ENCODE results near the gene S100A8.
"Not testable (repeated sequence)": the region's sequence is repeated elsewhere in the genome, so short reads cannot be mapped to it uniquely, and the experiment has no call there.

Gene S100A8

GRCh38 chr1:153415850-153416570, 25.1 kb upstream of the S100A8 start, which contains the start of gene S100A7A:
TSS of gene S100A7A (plus strand) at chr1:153416520. CDS start at chr1:153418083, 1,563 bp downstream.
- DNase-seq = no peak

GRCh38 chr1:153413961-153414360, 23.1 kb upstream of the S100A8 start:
- not testable (repeated sequence) for DNase-seq

DNA sequence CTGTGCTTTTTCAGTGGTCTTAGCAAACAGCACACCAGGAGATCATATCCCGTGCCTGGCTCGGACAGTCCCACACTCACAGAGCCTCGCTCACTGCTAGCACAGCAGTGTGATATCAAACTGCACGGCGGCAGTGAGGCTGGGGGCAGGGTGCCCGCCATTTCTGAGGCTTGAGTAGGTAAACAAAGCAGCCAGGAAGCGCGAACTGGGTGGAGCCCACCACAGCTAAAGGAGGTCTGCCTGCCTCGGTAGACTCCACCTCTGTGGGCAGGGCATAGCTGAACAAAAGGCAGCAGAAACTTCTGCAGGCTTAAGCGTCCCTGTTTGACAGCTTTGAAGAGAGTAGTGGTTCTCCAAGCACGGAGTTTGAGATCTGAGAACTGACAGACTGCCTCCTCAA, 16.4 kb upstream of the S100A8 start:
- DNase-seq = not testable (repeated sequence)

GRCh38 chr1:153405825-153406599, 15.1 kb upstream of the S100A8 start:
- not testable (repeated sequence) for DNase-seq

GRCh38 chr1:153404768-153405167, 13.9 kb upstream of the S100A8 start:
- DNase-seq = peak; percentile 56

GRCh38 chr1:153404086-153404635, 13.3 kb upstream of the S100A8 start:
- no peak for DNase-seq

DNA sequence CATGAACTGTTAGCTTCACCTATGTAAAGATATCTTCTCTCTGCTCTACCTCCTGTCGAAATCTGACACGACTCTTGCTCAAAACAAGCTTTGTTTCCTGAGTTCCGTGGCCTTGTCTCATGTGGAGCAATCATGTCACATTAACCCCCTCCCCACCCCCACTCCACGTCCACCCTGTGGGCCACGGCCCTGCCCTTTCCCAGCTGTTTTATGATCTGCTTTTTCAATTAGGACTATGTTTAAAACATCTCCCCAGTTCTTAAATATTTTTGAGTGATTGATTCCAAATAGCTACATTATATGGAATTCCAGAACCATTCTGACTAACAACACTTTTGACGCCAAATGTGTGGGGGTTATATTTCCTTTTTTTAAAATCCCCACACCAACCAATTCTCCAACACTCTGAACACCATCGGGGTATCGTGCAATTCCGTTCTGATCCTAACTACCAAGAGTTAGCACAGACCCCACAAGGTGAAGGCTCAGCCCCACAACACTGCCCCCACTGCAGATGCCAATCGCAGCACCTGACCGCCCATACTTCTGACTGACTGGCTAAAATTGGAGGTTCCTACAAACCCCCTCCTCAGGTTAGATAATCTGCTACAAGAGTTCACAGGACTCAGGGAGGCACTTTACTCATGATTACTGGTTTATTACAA, 12.7 kb upstream of the S100A8 start:
- no peak for DNase-seq

GRCh38 chr1:153402226-153402625, 11.4 kb upstream of the S100A8 start:
- DNase-seq = no peak

DNA sequence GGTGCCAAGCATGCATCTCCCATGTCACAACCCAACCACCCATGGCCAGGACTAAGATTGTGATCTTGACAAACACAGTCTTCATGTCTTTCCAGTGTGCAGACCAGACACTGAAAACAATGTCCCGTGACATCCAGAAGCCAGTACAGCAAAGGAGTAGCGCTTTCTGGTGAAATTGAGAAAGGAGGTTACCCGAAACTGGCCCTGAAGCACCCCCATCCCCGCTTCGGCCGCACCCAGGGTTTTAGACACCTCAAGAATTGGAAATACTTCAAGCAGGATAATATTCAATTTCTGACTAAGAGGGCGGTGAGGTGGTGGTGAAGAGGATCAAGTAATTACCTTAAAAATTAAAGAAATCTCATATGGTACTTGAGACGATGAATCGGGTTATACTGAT, 10.6 kb upstream of the S100A8 start:
- DNase-seq = no peak

DNA sequence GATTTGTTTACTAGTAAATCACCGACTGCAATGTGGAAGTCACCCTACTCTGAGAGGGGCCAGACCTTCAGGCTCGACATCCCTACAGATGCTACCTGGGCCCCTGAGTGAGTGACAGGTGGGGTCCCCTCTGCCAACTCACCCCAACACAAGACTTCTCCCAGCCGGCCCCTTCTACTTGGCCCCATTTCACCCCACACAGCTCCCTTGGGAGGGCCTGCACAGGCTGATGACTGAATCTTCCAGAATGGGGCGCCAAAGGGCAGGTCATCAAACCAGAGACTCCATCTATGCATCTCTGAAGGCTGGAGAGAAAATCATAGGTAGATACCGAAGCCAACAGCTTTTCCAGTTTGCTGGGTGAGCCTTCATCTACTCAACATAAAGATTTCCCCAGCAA, 9.4 kb upstream of the S100A8 start:
- no peak for DNase-seq

DNA sequence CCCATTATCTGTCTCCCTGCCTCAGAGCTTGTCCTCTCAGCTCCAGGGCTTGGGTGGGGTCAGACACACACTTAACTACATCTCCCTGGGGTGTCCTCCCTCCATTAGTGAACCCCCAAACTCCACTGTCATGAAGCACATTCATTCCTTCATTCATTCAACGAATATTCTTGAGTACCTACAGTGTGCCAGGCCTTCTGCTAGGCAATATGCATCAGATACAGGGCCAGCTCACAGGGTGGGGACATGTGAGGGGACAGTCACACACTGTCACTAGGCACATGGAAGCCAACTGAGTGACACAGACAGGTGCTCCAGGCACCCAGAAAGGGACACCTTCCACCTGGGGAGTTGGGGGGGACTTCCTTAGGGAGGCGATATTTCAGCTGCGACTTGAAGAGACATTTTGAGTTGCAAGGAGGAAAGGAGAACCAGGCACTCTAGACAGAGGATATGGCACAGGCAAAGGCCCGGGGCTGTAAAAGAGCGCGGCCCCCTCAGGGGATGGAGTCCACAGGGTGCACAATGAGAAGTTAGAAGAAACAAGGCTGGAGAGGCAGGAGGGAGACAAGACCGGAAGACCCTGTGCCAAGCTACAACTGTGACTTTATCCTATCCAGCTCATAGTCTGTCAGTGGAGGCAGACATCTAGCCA, 8.7 kb upstream of the S100A8 start:
- no peak for DNase-seq

- no peak for DNase-seq
These were observed 7.2 kb upstream of the S100A8 start for GRCh38 chr1:153397924-153398651.

GRCh38 chr1:153397051-153397923, 6.4 kb upstream of the S100A8 start:
- DNase-seq = no peak

DNA sequence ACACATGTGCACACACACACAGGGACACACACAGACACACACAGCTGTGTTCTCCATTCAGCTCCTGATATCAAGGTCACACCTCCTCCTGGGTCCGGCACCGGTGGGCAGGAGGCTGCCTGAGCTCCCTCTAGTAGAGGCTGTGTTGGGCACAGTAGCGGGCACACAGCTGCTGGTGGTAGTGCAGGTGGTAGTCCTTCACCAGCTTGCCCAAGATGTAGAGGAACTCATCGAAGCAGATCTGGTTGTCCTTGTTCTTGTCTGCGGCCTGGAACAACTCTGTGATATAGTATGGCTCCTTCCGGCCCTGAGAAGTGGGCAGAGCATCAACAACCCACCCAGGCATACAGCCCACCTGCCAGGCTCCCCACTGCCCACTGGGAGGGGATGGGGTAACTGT, 5.6 kb upstream of the S100A8 start:
- no peak for DNase-seq

DNA sequence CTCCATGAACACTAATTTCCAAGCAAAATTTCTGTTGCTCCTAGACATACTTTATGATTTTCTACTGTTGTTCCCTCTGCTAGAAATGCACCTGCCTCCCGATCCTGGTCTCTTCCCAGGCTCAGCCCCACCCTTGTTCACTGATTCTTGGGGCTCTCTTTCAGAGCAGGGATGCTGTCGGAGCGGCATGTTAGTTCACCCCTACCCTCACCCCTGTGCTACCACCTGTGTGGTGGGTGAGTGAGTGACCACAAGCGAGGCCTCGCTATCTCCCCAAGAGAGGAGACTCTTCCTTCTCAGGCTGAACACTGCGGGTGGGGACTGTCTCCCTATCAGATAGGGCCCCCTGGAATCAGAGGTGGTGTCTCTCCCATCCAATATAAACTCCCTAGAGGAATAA, 4.9 kb upstream of the S100A8 start:
- no peak for DNase-seq

DNA sequence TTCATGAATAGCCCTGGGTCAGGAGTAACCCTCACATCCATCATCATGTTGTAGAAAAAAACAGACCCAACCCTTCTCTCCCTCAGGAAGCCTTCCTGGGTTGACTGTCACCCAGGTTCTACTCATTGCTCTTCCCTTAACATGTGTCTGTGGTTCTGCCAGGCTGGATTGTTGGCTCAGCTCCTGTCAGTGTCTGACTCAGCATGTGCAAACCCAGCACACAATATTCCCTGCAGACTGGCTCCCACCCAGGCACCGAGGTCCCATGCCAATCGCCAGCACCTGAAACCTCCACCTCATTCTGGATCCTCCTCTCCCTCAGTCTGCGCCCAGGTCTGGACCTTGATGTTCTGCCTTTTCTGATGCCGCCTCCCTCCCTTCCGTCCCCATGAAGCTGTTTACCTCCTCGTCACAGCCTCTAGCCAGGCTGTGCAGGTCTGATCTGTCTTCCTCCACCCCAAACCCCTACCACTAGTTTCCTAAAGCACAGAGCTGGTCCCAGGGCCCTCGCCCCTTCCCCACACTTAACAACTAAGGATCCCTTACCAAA, 4.3 kb upstream of the S100A8 start:
- DNase-seq = no peak

DNA sequence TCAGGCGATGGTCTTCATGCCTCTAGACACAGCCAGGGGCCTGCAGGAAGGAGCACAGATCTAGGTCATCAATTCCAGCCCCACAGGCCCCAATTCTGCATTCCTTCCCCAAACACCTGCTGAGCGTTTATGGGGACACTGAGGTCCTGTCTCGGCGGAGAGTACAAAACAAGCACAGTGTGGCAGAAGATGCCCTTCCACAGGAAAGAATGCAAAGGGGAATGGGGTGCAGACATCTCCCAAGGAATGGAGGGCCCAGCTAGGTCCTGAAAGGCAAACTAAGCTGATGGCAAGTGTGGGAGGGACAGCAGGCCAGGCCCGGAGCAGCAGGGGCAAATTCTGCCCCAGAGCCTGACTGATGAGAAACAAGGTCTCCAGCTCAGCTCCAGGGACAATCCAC, 3.5 kb upstream of the S100A8 start:
- no peak for DNase-seq

- no peak for DNase-seq
These were observed 3.1 kb upstream of the S100A8 start for GRCh38 chr1:153393926-153394325.

DNA sequence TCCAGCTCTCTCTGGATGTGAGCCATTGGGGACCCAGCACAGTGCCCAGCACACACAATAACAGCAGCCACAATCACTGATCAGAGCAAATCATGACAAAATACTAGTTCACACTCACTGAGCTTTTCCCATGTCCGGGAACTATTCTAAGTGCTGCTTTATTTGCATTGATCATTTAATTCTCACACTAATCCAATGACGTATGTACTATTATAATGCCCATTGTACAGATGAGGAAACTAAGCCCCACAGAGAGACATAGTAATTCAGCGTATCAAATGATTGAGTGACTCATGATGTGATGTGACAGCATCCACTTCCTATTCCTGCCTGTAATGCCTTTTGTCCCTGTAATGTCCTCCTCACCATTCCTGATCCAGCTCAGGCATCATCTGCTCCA, 1.9 kb upstream of the S100A8 start:
- no peak for DNase-seq

GRCh38 chr1:153392258-153392657, 1.4 kb upstream of the S100A8 start:
- DNase-seq = no peak
